B cell (primary cell): Measurements from ENCODE around the gene SMURF1. TPM values are rescaled to one million over a fixed set of nuclear protein-coding genes. Genes with fewer than 3 reads are reported as not detected.

Source experiments
- ATAC-seq: fragments of 200-7000 bp; cut with Tn5 transposase; one replicate; pipeline ENCODE4 v1.10.0; 2021; ENCODE audit warnings: low read depth, mild to moderate bottlenecking, moderate number of reproducible peaks, moderate library complexity
- CTCF ChIA-PET: fragments of 350-600 bp; sonication (Branson Sonifier 250); formaldehyde crosslinking; loops from one replicate; lab custom pipeline; 2021; ENCODE audit warnings: antibody characterized with exemption, inconsistent platforms; lab: Charles Lee
- POLR2A ChIA-PET: fragments of 350-600 bp; sonication (Branson Sonifier 250); formaldehyde crosslinking; loops from one replicate; lab custom pipeline; 2021; ENCODE audit warnings: antibody characterized with exemption; lab: Charles Lee
- DNase-seq: peaks from one replicate; pipeline ENCODE4 v3.0.0; 2013
- H2AFZ ChIP-seq: 2 replicates; pipeline ENCODE4 v1.6.1; 2012; ENCODE audit warnings: mild to moderate bottlenecking, low read depth, low read length; ENCODE audit not compliant: insufficient read depth, poor library complexity, severe bottlenecking
- H3K27ac ChIP-seq, 2 donors: 1 replicate in 1 of 2; 2 replicates in 1 of 2; pipeline ENCODE4 v1.5.1; 2012 to 2013; ENCODE audit warnings: low read length in 2 of 2, mild to moderate bottlenecking in 2 of 2, moderate library complexity in 1 of 2
- H3K27me3 ChIP-seq, 4 experiments: fragments of 200-600 bp in 1 of 4; sonication (generic) in 1 of 4; replicated peaks in 1 of 4; 1 replicate in 2 of 4; 2 replicates in 2 of 4; pipeline versions ENCODE4 v1.6.1 to v1.7.0; 2013 to 2016; ENCODE audit warnings: low read length in 3 of 4, mild to moderate bottlenecking in 2 of 4, mixed read lengths in 1 of 4, moderate library complexity in 1 of 4; ENCODE audit not compliant: insufficient read depth in 4 of 4, control insufficient read depth in 3 of 4; ENCODE audit errors: control extremely low read depth in 1 of 4
- H3K36me3 ChIP-seq, 2 experiments: replicated peaks in 1 of 2; 1 replicate in 1 of 2; 2 replicates in 1 of 2; pipeline versions ENCODE4 v1.6.1 to v1.7.1; 2013; ENCODE audit warnings: low read length in 1 of 2; ENCODE audit not compliant: insufficient read depth in 2 of 2, control insufficient read depth in 1 of 2; ENCODE audit errors: control extremely low read depth in 1 of 2, extremely low read depth in 1 of 2
- H3K4me1 ChIP-seq, 2 donors: fragments of 200-600 bp in 1 of 2; sonication (generic) in 1 of 2; 1 replicate in 1 of 2; 2 replicates in 1 of 2; pipeline versions ENCODE4 v1.5.1 to v1.6.1; 2013 to 2017; ENCODE audit warnings: low read length in 2 of 2; ENCODE audit not compliant: control insufficient read depth in 2 of 2, insufficient read depth in 2 of 2
- H3K4me2 ChIP-seq: replicated peaks from 2 replicates; pipeline ENCODE3; 2012; ENCODE audit warnings: mild to moderate bottlenecking, low read depth, low read length; ENCODE audit not compliant: poor library complexity, severe bottlenecking
- H3K4me3 ChIP-seq, 5 experiments: fragments of 200-600 bp in 1 of 5; sonication (generic) in 1 of 5; 1 replicate in 3 of 5; 2 replicates in 2 of 5; pipeline versions ENCODE4 v1.5.1 to v1.7.0; 2011 to 2016; ENCODE audit warnings: low read length in 4 of 5, mild to moderate bottlenecking in 4 of 5, low read depth in 2 of 5, control low read depth in 1 of 5, moderate library complexity in 1 of 5; ENCODE audit not compliant: insufficient read depth in 1 of 5; ENCODE audit errors: control extremely low read depth in 1 of 5, extremely low read depth in 1 of 5
- H3K79me2 ChIP-seq: fragments of 200-600 bp; sonication (generic); one replicate; pipeline ENCODE4 v1.6.0; 2016; ENCODE audit warnings: low read length; ENCODE audit not compliant: control insufficient read depth, insufficient read depth
- H3K9ac ChIP-seq: fragments of 200-600 bp; sonication (generic); 2 replicates; pipeline ENCODE4 v1.6.1; 2017; ENCODE audit warnings: mild to moderate bottlenecking, low read length, moderate library complexity
- H3K9me3 ChIP-seq, 3 donors: one replicate each; pipeline versions ENCODE4 v1.6.1 to v1.7.1; 2013; ENCODE audit warnings: low read length in 2 of 3; ENCODE audit not compliant: control insufficient read depth in 2 of 3, insufficient read depth in 1 of 3; ENCODE audit errors: control extremely low read depth in 1 of 3
- H4K20me1 ChIP-seq: 2 replicates; pipeline ENCODE4 v1.6.0; 2012; ENCODE audit warnings: mild to moderate bottlenecking, low read length; ENCODE audit not compliant: insufficient read depth, control insufficient read depth, poor library complexity, severe bottlenecking
- H3K27ac Mint-ChIP-seq: one replicate; pipeline ENCODE4 v1.8.0; 2021; ENCODE audit warnings: mixed read lengths
- H3K27me3 Mint-ChIP-seq: one replicate; pipeline ENCODE4 v1.8.0; 2021; ENCODE audit warnings: mixed read lengths
- H3K4me1 Mint-ChIP-seq: one replicate; pipeline ENCODE4 v1.8.0; 2021; ENCODE audit warnings: mixed read lengths
- H3K4me3 Mint-ChIP-seq: one replicate; pipeline ENCODE4 v1.8.0; 2021; ENCODE audit warnings: mixed read lengths
- H3K9me3 Mint-ChIP-seq: one replicate; pipeline ENCODE4 v1.8.0; 2022; ENCODE audit warnings: mixed read lengths; ENCODE audit not compliant: insufficient read depth
- CTCF ChIP-seq: fragments of 200-600 bp; IDR thresholded peaks from one replicate; pipeline ENCODE4 v1.8.0; 2022; ENCODE audit warnings: antibody characterized with exemption, mild to moderate bottlenecking
- EZH2 ChIP-seq: IDR thresholded peaks from 2 replicates; pipeline ENCODE4 v1.6.1; 2012; ENCODE audit warnings: borderline replicate concordance, low read depth, mild to moderate bottlenecking, moderate library complexity, low read length; ENCODE audit not compliant: insufficient read depth, poor library complexity, severe bottlenecking
- WGBS: methylation state at CpG from one replicate; pipeline ENCODE4 v1.1.5; 2013; ENCODE audit warnings: missing lambda C conversion rate; ENCODE audit not compliant: insufficient coverage; 5-methylcytosine and 5-hydroxymethylcytosine counted together
- intact Hi-C: fragments of 100-400 bp; cut with micrococcal nuclease; formaldehyde crosslinking; loops from one replicate; pipeline ENCODE4 v1.10.0; 2022
- polyA plus RNA-seq: library from polyadenylated mRNA; depleted of rRNA; stranded (reverse); fragments of >200 nt; gene quantifications from 2 replicates; pipeline ENCODE4 v1.2.3, GENCODE V29; 2012
- total RNA-seq, 2 donors: library from RNA; stranded (reverse); fragments of 120-200 nt in 1 of 2; gene quantifications; 1 replicate in 1 of 2; 2 replicates in 1 of 2; pipeline versions ENCODE4 v1.2.3 to v1.2.4, GENCODE V29; 2013 to 2022

The SMURF1 gene
- total and polyA plus RNA-seq, 2 donors (not counting 1 experiment from before 2014, with no cell fraction given): 7.5 to 28.6 TPM

GRCh38 chr7:99028261-99028973 is 115.5 kb downstream of the SMURF1 start:
- Mint-ChIP-seq H3K27ac (no peak overlapping the region), H3K9me3 (no peaks in the 10 kb centered on the region), H3K4me3 (no peak overlapping the region), H3K27me3 (no peaks in the 10 kb centered on the region), H3K4me1 (no peaks in the 10 kb centered on the region)
- no peak overlapping the region for H3K9ac ChIP-seq
- no peaks in the 10 kb centered on the region for H3K27me3 ChIP-seq
- TF ChIP-seq CTCF (no peak), EZH2 (no peak)
- H2AFZ ChIP-seq: no peak overlapping the region
- ATAC-seq: no peak
- DNase-seq: no peak
- POLR2A ChIA-PET: no interaction called here
- intact Hi-C loops: no loop called here
- H3K4me2 ChIP-seq: no peak overlapping the region
- CTCF ChIA-PET: interaction anchor here (1.5 kb wide), 1 partner anchor 11 kb away, joined by 4 read pairs; no protein-coding TSS in a partner anchor
- no peaks in the 10 kb centered on the region for H4K20me1 ChIP-seq
- no peak overlapping the region for H3K4me3 ChIP-seq
- H3K27ac ChIP-seq: no peak overlapping the region
- WGBS: 97% methylated on average over 19 of the region's 27 CpGs
- H3K36me3 ChIP-seq: peaks cover 0 to 47% of the 10 kb centered on the region in 2 experiments
- no peaks in the 10 kb centered on the region for H3K9me3 ChIP-seq
- H3K79me2 ChIP-seq: no peaks in the 10 kb centered on the region
- H3K4me1 ChIP-seq: no peaks in the 10 kb centered on the region

- 98% methylated on average over 20 of the region's 20 CpGs for WGBS
- Mint-ChIP-seq H3K27me3 (no peaks in the 10 kb centered on the region), H3K4me1 (no peaks in the 10 kb centered on the region), H3K27ac (no peak overlapping the region), H3K4me3 (no peak overlapping the region), H3K9me3 (no peaks in the 10 kb centered on the region)
- no peak for ATAC-seq
- H3K9ac ChIP-seq: no peak overlapping the region
- H3K4me1 ChIP-seq: no peaks in the 10 kb centered on the region
- no peak overlapping the region for H3K4me2 ChIP-seq
- H3K36me3 ChIP-seq: peaks cover 0 to 42% of the 10 kb centered on the region in 2 experiments
- ChIA-PET POLR2A (no interaction called here), CTCF (interaction anchor here (1.5 kb wide), 1 partner anchor 11 kb away, joined by 4 read pairs; no protein-coding TSS in a partner anchor)
- no peaks in the 10 kb centered on the region for H3K79me2 ChIP-seq
- H3K9me3 ChIP-seq: no peaks in the 10 kb centered on the region
- H2AFZ ChIP-seq: no peak overlapping the region
- TF ChIP-seq EZH2: no peak
- TF ChIP-seq CTCF: no peak
- no peak overlapping the region for H3K27ac ChIP-seq
- no peaks in the 10 kb centered on the region for H4K20me1 ChIP-seq
- no peak for DNase-seq
- H3K4me3 ChIP-seq: no peak overlapping the region
- no peaks in the 10 kb centered on the region for H3K27me3 ChIP-seq
- intact Hi-C loops: no loop called here
These were observed 116.1 kb downstream of the SMURF1 start for GRCh38 chr7:99027841-99028240.
